MM.1S (cell line): ENCODE measurements around the gene DPM2.

Experiments
- EZH2 ChIP-seq: fragments of 300-600 bp; sonication (generic); optimal IDR thresholded peaks from 2 replicates; pipeline ENCODE3; 2017; ENCODE audit warnings: low read depth, mild to moderate bottlenecking, antibody characterized with exemption, low read length, mixed read lengths
- TF ChIP-seq, protein P1 (sequence below): fragments of 300-600 bp; sonication (generic); IDR thresholded peaks from 2 replicates; pipeline ENCODE4 v1.5.1; 2016; ENCODE audit warnings: antibody characterized with exemption, low read length, mixed read lengths

DNA sequence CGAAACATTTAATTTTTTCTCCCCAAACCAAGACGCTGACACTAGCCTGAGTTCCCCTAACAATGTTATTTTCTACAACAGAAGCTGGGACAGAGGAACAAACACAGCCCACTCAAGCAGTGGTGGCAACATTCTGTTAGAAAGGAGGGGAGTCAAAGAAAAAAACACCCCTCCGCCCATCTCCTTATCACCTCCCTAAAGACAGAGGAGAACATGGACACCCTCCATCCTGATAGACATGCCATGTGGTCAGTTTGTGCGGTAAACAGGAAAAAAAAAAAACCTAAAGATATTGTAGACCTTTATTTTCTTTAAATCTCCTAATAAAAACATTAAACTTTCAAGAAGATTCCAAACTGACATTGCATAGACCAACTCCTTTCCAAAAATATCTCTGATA, 2.9 kb upstream of the DPM2 start:
- no peak for TF ChIP-seq EZH2
- TF ChIP-seq, protein P1, sequence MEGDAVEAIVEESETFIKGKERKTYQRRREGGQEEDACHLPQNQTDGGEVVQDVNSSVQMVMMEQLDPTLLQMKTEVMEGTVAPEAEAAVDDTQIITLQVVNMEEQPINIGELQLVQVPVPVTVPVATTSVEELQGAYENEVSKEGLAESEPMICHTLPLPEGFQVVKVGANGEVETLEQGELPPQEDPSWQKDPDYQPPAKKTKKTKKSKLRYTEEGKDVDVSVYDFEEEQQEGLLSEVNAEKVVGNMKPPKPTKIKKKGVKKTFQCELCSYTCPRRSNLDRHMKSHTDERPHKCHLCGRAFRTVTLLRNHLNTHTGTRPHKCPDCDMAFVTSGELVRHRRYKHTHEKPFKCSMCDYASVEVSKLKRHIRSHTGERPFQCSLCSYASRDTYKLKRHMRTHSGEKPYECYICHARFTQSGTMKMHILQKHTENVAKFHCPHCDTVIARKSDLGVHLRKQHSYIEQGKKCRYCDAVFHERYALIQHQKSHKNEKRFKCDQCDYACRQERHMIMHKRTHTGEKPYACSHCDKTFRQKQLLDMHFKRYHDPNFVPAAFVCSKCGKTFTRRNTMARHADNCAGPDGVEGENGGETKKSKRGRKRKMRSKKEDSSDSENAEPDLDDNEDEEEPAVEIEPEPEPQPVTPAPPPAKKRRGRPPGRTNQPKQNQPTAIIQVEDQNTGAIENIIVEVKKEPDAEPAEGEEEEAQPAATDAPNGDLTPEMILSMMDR: no peak
